ENCODE data around the gene MEGF6. TPM values are rescaled to one million over a fixed set of nuclear protein-coding genes. Genes with fewer than 3 reads are reported as not detected.

The MEGF6 gene
- total RNA-seq, 2 donors from 2014 or later = 273 to 304 TPM

DNA sequence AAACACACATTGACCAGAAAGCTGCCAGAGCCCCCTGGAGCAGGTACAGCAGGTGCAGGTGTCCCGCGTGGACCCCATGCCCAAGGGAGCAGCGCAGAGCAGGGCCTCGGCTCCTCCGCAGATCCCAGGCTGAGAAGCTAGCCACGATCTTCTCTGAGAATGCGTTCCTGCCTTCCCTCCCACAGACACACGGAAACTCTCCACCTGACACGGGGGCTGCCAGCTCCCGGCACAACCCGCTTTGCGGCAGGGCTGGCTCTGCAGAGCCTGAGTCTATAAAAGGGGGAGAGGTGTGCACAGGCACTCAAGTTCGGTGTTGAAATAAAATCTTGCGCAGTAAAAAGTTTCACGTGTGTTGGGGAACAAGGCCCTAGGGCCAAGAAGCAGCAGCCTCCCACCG lies 9.6 kb downstream of the MEGF6 start:
- H3K36me3 ChIP-seq = no peaks in the 10 kb centered on the region
- no peak overlapping the region for H3K27ac ChIP-seq
- TF ChIP-seq, protein P1, sequence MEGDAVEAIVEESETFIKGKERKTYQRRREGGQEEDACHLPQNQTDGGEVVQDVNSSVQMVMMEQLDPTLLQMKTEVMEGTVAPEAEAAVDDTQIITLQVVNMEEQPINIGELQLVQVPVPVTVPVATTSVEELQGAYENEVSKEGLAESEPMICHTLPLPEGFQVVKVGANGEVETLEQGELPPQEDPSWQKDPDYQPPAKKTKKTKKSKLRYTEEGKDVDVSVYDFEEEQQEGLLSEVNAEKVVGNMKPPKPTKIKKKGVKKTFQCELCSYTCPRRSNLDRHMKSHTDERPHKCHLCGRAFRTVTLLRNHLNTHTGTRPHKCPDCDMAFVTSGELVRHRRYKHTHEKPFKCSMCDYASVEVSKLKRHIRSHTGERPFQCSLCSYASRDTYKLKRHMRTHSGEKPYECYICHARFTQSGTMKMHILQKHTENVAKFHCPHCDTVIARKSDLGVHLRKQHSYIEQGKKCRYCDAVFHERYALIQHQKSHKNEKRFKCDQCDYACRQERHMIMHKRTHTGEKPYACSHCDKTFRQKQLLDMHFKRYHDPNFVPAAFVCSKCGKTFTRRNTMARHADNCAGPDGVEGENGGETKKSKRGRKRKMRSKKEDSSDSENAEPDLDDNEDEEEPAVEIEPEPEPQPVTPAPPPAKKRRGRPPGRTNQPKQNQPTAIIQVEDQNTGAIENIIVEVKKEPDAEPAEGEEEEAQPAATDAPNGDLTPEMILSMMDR (IDR thresholded peaks at IDR 0.05) = no peak
- DNase-seq (ENCODE audit: low spot score) (no peak), ATAC-seq (ENCODE audit: insufficient number of reproducible peaks, low FRiP score, low read depth) (no peak)
- no peaks in the 10 kb centered on the region for H3K9me3 ChIP-seq
- H3K4me1 ChIP-seq (ENCODE audit: control insufficient read depth in 1 of 2, low read depth in 2 of 2) = no peaks in the 10 kb centered on the region
- no peaks in the 10 kb centered on the region for H3K27me3 ChIP-seq (replicated peaks; ENCODE audit: insufficient read depth)
- H3K4me3 ChIP-seq = no peak overlapping the region

DNA sequence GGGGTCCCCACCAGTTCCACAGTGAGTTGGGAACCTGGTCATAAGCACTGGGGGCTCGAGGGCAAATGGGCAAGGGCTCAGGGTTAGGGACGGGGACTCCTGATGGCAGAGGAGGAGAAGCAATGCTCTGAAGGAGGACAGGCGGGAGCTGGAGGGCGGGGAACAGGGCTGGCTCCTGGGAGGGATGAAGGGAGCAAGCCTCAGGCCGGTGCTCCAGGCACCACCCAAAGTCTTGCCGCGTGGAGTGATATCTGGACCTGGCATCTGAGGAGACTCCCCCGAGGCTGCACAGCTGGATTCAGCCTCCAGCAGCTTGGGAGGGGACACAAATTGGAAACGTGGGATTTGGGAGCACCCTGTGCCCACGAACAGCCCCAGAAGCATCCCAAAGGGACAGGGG lies 11.0 kb downstream of the MEGF6 start:
- Histone ChIP-seq H3K4me3 (no peak overlapping the region), H3K4me1 (ENCODE audit: control insufficient read depth in 1 of 2, low read depth in 2 of 2) (no peaks in the 10 kb centered on the region), H3K27ac (no peak overlapping the region), H3K36me3 (no peaks in the 10 kb centered on the region), H3K9me3 (no peaks in the 10 kb centered on the region), H3K27me3 (replicated peaks; ENCODE audit: insufficient read depth) (no peaks in the 10 kb centered on the region)
- no peak for ATAC-seq (ENCODE audit: insufficient number of reproducible peaks, low FRiP score, low read depth)
- TF ChIP-seq, protein P1 (IDR thresholded peaks at IDR 0.05) = no peak
- no peak for DNase-seq (ENCODE audit: low spot score)

DNA sequence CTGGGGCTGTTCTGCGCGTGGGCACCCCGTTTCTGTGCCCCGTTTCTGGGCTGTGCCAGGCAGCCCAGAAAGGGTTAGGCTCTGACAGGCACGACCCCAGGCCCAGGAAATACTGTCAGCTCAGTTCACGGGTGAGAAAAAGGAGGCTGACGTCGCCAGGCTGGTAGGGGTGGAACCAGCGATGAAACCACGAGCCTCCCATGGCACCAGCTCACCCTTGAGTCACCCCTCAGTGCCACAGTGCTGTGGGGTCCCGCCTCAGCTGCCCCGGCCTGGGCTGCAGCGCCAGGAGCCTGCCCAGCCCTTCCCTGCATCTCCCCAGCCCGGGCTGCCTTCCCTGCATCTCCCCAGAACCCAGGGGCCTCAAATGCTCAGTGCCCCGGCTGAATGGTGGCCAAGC lies 11.5 kb downstream of the MEGF6 start:
- H3K4me3 ChIP-seq = no peak overlapping the region
- DNase-seq (ENCODE audit: low spot score) = no peak
- H3K27me3 ChIP-seq (replicated peaks; ENCODE audit: insufficient read depth) = no peaks in the 10 kb centered on the region
- no peaks in the 10 kb centered on the region for H3K36me3 ChIP-seq
- no peak for ATAC-seq (ENCODE audit: insufficient number of reproducible peaks, low FRiP score, low read depth)
- TF ChIP-seq, protein P1 (IDR thresholded peaks at IDR 0.05) = no peak
- H3K4me1 ChIP-seq (ENCODE audit: control insufficient read depth in 1 of 2, low read depth in 2 of 2) = no peaks in the 10 kb centered on the region
- H3K27ac ChIP-seq = no peak overlapping the region
- H3K9me3 ChIP-seq = no peaks in the 10 kb centered on the region

DNA sequence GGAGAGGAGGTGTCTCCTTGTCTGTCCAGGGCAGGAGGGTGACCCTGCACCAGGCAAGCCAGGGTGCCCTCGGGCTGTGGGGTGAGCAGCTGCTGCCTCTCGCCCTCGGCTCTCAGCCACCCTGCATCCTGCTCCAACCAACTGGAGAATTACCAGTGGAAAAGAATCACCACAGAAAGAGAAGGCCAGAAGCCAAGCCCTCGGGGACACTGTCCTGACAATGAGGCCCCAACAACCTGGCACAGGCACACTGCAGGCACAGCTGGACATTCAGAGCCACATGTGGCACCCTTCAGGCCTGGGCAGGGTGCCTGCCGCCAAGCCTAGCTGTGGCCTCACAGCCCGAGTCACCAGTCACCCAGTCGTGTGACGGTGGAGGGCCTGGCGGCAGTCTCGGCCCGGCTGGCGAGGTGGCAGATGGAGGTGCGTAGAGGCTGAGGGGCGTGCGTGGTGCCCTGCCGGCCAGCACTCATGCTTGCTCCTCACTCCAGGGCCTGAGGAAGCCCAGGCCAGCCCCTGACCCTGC lies 12.0 kb downstream of the MEGF6 start:
- no peaks in the 10 kb centered on the region for H3K4me1 ChIP-seq (ENCODE audit: control insufficient read depth in 1 of 2, low read depth in 2 of 2)
- no peaks in the 10 kb centered on the region for H3K27me3 ChIP-seq (replicated peaks; ENCODE audit: insufficient read depth)
- no peak for ATAC-seq (ENCODE audit: insufficient number of reproducible peaks, low FRiP score, low read depth)
- H3K4me3 ChIP-seq = no peak overlapping the region
- no peaks in the 10 kb centered on the region for H3K36me3 ChIP-seq
- no peak overlapping the region for H3K27ac ChIP-seq
- no peak for DNase-seq (ENCODE audit: low spot score)
- no peaks in the 10 kb centered on the region for H3K9me3 ChIP-seq
- TF ChIP-seq, protein P1 (IDR thresholded peaks at IDR 0.05) = no peak

DNA sequence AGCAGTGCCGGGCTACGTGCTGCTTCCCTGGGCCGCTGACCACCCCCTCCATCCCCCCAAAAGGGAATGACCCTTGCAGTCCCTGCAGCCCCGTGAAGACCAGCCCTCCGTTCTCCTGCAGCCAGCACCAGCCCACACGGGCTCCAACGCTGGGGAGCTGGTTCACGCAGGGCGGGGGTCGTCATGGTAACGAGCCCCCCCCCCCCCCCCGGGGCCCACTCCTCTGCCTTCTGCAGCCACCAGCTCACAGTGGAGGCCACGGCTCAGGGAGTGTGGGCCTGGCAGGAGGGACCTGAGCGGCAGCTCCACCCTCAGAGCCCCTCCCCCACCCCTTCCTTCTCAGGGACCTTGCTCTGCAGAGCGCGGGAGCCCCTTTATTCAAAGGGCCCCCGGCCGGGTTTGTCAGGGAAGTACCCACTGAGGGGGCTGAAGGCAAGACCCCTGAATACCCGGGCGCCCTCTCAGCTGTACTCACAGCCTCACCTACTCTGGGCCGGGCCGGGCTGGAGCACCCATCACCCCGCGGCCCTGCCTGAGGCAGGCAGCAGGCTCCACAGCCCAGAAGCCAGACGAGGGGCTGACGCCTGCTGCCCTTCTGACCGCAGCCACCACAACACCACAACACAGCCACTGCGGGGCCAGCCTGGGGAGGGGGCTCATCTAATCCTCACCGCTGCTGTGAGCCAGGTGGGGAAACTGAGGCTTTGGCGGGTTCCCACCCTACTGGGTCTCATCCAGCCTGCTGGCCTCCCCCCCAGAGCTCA lies 12.6 kb downstream of the MEGF6 start:
- TF ChIP-seq, protein P1 (IDR thresholded peaks at IDR 0.05) = no peak
- Histone ChIP-seq H3K4me1 (ENCODE audit: control insufficient read depth in 1 of 2, low read depth in 2 of 2) (no peaks in the 10 kb centered on the region), H3K9me3 (no peaks in the 10 kb centered on the region), H3K4me3 (no peak overlapping the region), H3K27me3 (replicated peaks; ENCODE audit: insufficient read depth) (no peaks in the 10 kb centered on the region), H3K36me3 (no peaks in the 10 kb centered on the region), H3K27ac (no peak overlapping the region)
- ATAC-seq (ENCODE audit: insufficient number of reproducible peaks, low FRiP score, low read depth) = no peak
- DNase-seq (ENCODE audit: low spot score) = no peak

All from thoracic aorta (tissue), 2 donors.